ENCODE measurements around the gene MOCS3.

- TF ChIP-seq BHLHE40 (IDR thresholded peaks at IDR 0.05; ENCODE audit: low read length) = no peak
- no peak for TF ChIP-seq EED (CRISPR knock-in tag; IDR thresholded peaks at IDR 0.05)
- TF ChIP-seq NCOR1 (IDR thresholded peaks at IDR 0.05; ENCODE audit: borderline replicate concordance, low read length) = no peak
- no peak for TF ChIP-seq CHD2 (IDR thresholded peaks at IDR 0.05; ENCODE audit: low read depth, low read length)
- TF ChIP-seq, protein P1, sequence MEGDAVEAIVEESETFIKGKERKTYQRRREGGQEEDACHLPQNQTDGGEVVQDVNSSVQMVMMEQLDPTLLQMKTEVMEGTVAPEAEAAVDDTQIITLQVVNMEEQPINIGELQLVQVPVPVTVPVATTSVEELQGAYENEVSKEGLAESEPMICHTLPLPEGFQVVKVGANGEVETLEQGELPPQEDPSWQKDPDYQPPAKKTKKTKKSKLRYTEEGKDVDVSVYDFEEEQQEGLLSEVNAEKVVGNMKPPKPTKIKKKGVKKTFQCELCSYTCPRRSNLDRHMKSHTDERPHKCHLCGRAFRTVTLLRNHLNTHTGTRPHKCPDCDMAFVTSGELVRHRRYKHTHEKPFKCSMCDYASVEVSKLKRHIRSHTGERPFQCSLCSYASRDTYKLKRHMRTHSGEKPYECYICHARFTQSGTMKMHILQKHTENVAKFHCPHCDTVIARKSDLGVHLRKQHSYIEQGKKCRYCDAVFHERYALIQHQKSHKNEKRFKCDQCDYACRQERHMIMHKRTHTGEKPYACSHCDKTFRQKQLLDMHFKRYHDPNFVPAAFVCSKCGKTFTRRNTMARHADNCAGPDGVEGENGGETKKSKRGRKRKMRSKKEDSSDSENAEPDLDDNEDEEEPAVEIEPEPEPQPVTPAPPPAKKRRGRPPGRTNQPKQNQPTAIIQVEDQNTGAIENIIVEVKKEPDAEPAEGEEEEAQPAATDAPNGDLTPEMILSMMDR (CRISPR knock-in tag; IDR thresholded peaks at IDR 0.05) = no peak
- no peak for TF ChIP-seq POLR2A (IDR thresholded peaks at IDR 0.05; ENCODE audit: insufficient read depth in 1 of 2, low read depth in 2 of 2, low read length in 2 of 2)
- TF ChIP-seq HCFC1 (IDR thresholded peaks at IDR 0.05; ENCODE audit: low read depth, low read length) = no peak
- TF ChIP-seq MAFG (CRISPR knock-in tag; IDR thresholded peaks at IDR 0.05) = no peak
Measured at GRCh38 chr20:50953196-50953595, 5.4 kb upstream of the MOCS3 start.

Measured in HepG2 (cell line).